Colonic mucosa (tissue), 4 donors: ENCODE results near the gene COQ6. TPM values are rescaled to one million over a fixed set of nuclear protein-coding genes. Genes with fewer than 3 reads are reported as not detected.
"Not testable (repeated sequence)": the region's sequence is repeated elsewhere in the genome, so short reads cannot be mapped to it uniquely, and the experiment has no call there.

Experiments used
- DNase-seq: peaks from one replicate; pipeline ENCODE4 v3.0.0-alpha.2; 2020
- H3K27ac ChIP-seq: fragments of 200-600 bp; one replicate; pipeline ENCODE4 v1.8.0; 2021
- H3K27me3 ChIP-seq: fragments of 200-600 bp; one replicate; pipeline ENCODE4 v1.8.0; 2021
- H3K36me3 ChIP-seq: fragments of 200-600 bp; one replicate; pipeline ENCODE4 v1.8.0; 2021
- H3K4me1 ChIP-seq: fragments of 200-600 bp; one replicate; pipeline ENCODE4 v1.8.0; 2021; ENCODE audit warnings: mild to moderate bottlenecking
- H3K4me3 ChIP-seq: fragments of 200-600 bp; one replicate; pipeline ENCODE4 v1.8.0; 2021
- H3K9ac ChIP-seq, 2 donors: one replicate each; pipeline ENCODE4 v1.7.0; 2013; ENCODE audit warnings: control low read depth in 2 of 2, low read depth in 2 of 2, low read length in 2 of 2
- H3K9me3 ChIP-seq: fragments of 200-600 bp; one replicate; pipeline ENCODE4 v1.8.0; 2021
- CTCF ChIP-seq: fragments of 200-600 bp; IDR thresholded peaks from one replicate; pipeline ENCODE4 v1.8.0; 2022; ENCODE audit warnings: antibody characterized with exemption, mild to moderate bottlenecking
- intact Hi-C: fragments of 100-400 bp; cut with DNase I; formaldehyde crosslinking; loops from one replicate; pipeline ENCODE4 v1.14.1; 2022
- total RNA-seq, 2 donors: library from RNA; stranded (reverse); fragmentation: NEBNext Ultra II Directional in 1 of 2; extraction: Animal tissue kit (Norgen Biotek cat#: 25700) in 1 of 2; gene quantifications; one replicate each; pipeline ENCODE4 v1.2.1, GENCODE V29; 2021
- donor health status: healthy.
- donor health status: DM: no; HTN: no; CAD: no.
- donor health status: DM: no; HTN: no; CAD: no.

Gene COQ6
- total RNA-seq, 2 donors from 2014 or later: 21.6 to 23.5 TPM

- intact Hi-C loops: no loop called here
- no peaks in the 10 kb centered on the region for H3K9me3 ChIP-seq
- no peaks in the 10 kb centered on the region for H3K27me3 ChIP-seq
- no peaks in the 10 kb centered on the region for H3K36me3 ChIP-seq
- no peak overlapping the region for H3K4me3 ChIP-seq
- H3K9ac ChIP-seq: no peak overlapping the region
- no peak overlapping the region for H3K27ac ChIP-seq
- peaks cover 4% of the 10 kb centered on the region for H3K4me1 ChIP-seq
- DNase-seq: no peak
- TF ChIP-seq CTCF: no peak
Measured at GRCh38 chr14:73988065-73988464, 38.0 kb downstream of the COQ6 start.

- intact Hi-C loops, DNase-seq, H3K27ac ChIP-seq, H3K4me3 ChIP-seq, H3K27me3 ChIP-seq, H3K9ac ChIP-seq, H3K9me3 ChIP-seq, H3K36me3 ChIP-seq, H3K4me1 ChIP-seq: not testable (repeated sequence)
Measured at GRCh38 chr14:73988656-73989055, 38.6 kb downstream of the COQ6 start.

DNA sequence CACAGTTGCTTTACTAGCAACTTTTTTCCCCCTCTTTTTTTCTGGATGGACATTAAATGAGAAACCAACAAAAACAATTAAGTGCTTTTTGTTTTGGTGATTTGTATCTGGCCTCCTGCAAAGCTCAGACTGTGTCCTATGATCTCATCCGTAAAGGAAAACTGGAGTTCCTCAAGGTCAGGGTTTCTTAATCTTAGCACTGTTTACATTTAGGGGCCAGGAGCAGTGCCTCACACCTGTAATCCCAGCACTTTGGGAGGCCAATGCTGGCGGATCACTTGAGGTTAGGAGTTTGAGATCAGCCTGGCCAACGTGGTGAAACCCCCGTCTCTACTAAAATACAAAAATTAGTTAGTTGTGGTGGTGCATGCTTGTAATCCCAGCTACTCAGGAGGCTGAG is 41.0 kb downstream of the COQ6 start:
- intact Hi-C loops: no loop called here
- Histone ChIP-seq H3K9me3 (no peaks in the 10 kb centered on the region), H3K9ac (no peak overlapping the region), H3K4me3 (no peak overlapping the region), H3K27me3 (no peaks in the 10 kb centered on the region), H3K36me3 (no peaks in the 10 kb centered on the region), H3K4me1 (peaks cover 8% of the 10 kb centered on the region), H3K27ac (no peak overlapping the region)
- no peak for TF ChIP-seq CTCF
- DNase-seq: no peak

DNA sequence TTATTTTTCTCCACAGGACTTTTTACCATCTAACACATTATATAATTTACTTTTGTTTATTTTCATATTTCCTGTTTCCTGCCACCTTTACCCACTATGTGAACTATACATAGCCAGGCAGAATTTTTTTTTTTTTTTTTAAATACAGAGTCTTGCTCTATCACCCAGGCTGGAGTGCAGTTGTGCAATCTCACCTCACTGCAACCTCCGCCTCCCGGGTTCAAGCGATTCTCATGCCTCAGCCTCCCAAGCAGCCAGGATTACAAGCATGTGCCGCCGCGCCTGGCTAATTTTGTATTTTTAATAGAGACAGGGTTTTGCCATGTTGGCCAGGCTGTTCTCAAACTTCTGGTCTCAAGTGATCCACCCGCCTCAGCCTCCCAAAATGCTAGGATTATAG is 44.8 kb downstream of the COQ6 start:
- Histone ChIP-seq H3K27ac (peak overlapping the region; percentile 89), H3K9ac (peak overlapping the region; percentile 30 to 89), H3K4me3 (peak overlapping the region; percentile 27)
- H3K4me1 ChIP-seq, H3K27me3 ChIP-seq, H3K9me3 ChIP-seq, intact Hi-C loops, H3K36me3 ChIP-seq: not testable (repeated sequence)
- peak; percentile 70 for DNase-seq

GRCh38 chr14:73995977-73996378 is 45.9 kb downstream of the COQ6 start:
- peaks cover 4% of the 10 kb centered on the region for H3K4me1 ChIP-seq
- DNase-seq: peak; percentile 68
- no peaks in the 10 kb centered on the region for H3K9me3 ChIP-seq
- intact Hi-C loops: no loop called here
- peak overlapping the region; percentile 27 for H3K4me3 ChIP-seq
- H3K27ac ChIP-seq: peak overlapping the region; percentile 89
- H3K9ac ChIP-seq: peak overlapping the region in 1 of 2 donors; percentile 89
- TF ChIP-seq CTCF: no peak
- H3K27me3 ChIP-seq: no peaks in the 10 kb centered on the region
- H3K36me3 ChIP-seq: no peaks in the 10 kb centered on the region

DNA sequence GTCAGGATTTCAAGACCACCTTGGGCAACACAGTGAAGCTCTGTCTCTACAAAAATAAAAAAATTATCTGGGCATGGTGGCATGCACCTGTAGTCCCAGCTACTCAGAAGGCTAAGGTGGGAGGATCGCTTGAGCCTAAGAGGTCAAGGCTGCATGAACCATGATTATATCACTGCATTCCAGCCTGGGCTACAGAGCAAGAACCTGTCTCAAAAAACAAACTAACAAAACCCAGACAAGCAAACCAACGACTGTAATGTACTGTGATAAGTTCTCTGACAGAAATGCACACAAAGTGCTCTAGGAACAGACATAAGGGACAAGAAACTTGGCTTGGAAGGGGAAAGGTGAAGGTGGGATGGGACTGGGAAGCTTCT is 46.6 kb downstream of the COQ6 start:
- no peaks in the 10 kb centered on the region for H3K27me3 ChIP-seq
- peak overlapping the region; percentile 6 to 89 for H3K9ac ChIP-seq
- peaks cover 4% of the 10 kb centered on the region for H3K4me1 ChIP-seq
- DNase-seq: no peak
- no peak overlapping the region for H3K4me3 ChIP-seq
- no peak for TF ChIP-seq CTCF
- no peaks in the 10 kb centered on the region for H3K36me3 ChIP-seq
- H3K27ac ChIP-seq: peak overlapping the region; percentile 89
- intact Hi-C loops: no loop called here
- H3K9me3 ChIP-seq: no peaks in the 10 kb centered on the region
